ENCODE measurements around the gene CFAP92.

CFAP92 gene

DNA sequence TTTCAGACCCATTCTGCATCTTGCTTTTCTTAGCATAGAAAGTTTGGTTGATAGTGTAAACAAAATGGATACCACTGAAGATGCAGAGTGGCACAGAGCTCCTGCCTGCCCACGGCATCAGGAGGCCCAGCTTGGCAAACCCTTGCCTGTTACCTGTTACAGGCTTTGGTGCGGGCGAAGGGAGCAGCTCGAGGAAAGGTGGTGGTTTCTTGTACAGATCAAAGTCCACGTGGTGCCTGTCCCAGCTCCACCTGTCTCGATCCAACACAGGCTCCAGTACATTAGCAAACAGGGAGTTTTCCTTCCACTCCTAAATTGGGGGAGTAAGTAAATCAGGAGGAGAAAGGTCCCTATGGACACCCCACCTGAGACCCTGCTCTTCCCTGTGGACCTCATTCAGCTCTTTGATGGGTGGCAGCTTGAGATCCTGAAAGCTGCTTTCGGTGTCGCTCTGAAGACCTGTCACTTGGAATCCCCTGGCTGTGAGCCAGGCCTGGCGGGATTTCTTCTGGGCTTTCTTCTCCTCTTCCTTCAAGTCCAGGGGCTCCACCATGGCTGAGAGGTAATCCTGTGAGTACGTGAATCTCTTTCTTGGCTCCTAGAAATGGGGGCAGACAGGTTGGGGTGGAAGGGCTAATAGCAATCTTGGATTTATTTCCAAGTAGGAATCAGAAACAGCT, 78.8 kb downstream of the CFAP92 start:
- TF ChIP-seq YY1 (IDR thresholded peaks at IDR 0.05; ENCODE audit: insufficient read depth, insufficient read length) = no peak
- TF ChIP-seq ZNF274 (IDR thresholded peaks at IDR 0.05; ENCODE audit: low read depth, low read length) = no peak
- no peak for TF ChIP-seq SUZ12 (IDR thresholded peaks at IDR 0.05; ENCODE audit: extremely low read depth, insufficient read depth, insufficient read length)
- no peak for DNase-seq (ENCODE audit: low read depth, low spot score)
- H3K4me1 ChIP-seq (ENCODE audit: insufficient read depth, insufficient read length) = no peaks in the 10 kb centered on the region
- peaks cover 18% of the 10 kb centered on the region; the same call in 1 of the 2 replicates for H3K9me3 ChIP-seq (ENCODE audit: insufficient read depth, low read length)
- H3K9ac ChIP-seq (ENCODE audit: insufficient read length, low read depth) = no peak overlapping the region
- H3K27me3 ChIP-seq (ENCODE audit: insufficient read depth, insufficient read length) = no peaks in the 10 kb centered on the region
- H3K4me3 ChIP-seq (ENCODE audit: insufficient read length, low read depth) = no peak overlapping the region
- H3K36me3 ChIP-seq (ENCODE audit: insufficient read depth, insufficient read length, low read length) = peaks cover 85% of the 10 kb centered on the region

DNA sequence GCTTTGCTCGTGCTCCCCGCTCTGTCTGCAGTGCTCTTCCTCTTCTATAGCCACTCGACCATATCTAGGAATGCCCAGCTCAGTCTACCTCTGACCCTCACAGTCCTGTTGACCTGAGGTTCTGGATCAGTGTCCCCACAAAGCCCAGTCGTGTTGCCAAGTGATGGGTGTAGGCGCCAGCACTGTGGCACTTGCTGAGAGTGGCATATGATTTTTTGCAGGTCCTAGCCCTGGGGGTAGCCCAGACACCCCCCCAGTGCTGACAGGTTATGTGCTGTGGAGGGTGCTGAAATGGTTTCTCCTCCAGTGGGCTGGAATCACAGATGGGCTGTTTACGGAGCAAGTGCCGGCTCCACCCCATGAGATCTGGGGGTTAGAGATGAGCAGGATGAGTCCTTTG, 82.0 kb downstream of the CFAP92 start:
- Histone ChIP-seq H3K27me3 (ENCODE audit: insufficient read depth, insufficient read length) (no peaks in the 10 kb centered on the region), H3K36me3 (ENCODE audit: insufficient read depth, insufficient read length, low read length) (peaks cover 99% of the 10 kb centered on the region)

DNA sequence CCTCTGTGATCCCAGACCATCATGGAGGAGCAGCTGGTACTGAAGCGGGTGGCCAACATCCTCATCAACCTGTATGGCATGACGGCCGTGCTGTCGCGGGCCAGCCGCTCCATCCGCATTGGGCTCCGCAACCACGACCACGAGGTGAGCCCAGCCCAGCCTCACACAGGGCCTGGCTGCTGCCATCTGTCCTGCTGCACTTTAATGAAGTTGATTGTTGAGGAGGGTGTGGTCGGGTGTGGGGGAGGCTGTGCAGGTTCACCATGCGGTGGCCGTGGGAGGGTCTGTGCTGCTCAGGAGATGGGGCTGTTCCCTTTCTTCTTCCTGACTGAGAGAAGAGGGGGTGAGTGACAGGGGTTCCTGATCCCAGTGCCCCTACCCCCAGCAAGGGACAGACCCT, 83.9 kb downstream of the CFAP92 start:
- Histone ChIP-seq H3K27me3 (ENCODE audit: insufficient read depth, insufficient read length) (no peaks in the 10 kb centered on the region), H3K4me3 (ENCODE audit: insufficient read length, low read depth) (no peak overlapping the region), H3K4me1 (ENCODE audit: insufficient read depth, insufficient read length) (no peaks in the 10 kb centered on the region), H3K9ac (ENCODE audit: insufficient read length, low read depth) (no peak overlapping the region), H3K36me3 (ENCODE audit: insufficient read depth, insufficient read length, low read length) (peaks cover 99% of the 10 kb centered on the region), H3K9me3 (ENCODE audit: insufficient read depth, low read length) (no peaks in the 10 kb centered on the region)
- TF ChIP-seq ZNF274 (IDR thresholded peaks at IDR 0.05; ENCODE audit: low read depth, low read length) (no peak), SUZ12 (IDR thresholded peaks at IDR 0.05; ENCODE audit: extremely low read depth, insufficient read depth, insufficient read length) (no peak)
- no peak for DNase-seq (ENCODE audit: low read depth, low spot score)

More for the DNA sequence above, 82.0 kb downstream of the CFAP92 start:
- DNase-seq (ENCODE audit: low read depth, low spot score) = no peak
- Histone ChIP-seq H3K4me3 (ENCODE audit: insufficient read length, low read depth) (no peak overlapping the region), H3K9me3 (ENCODE audit: insufficient read depth, low read length) (no peaks in the 10 kb centered on the region), H3K9ac (ENCODE audit: insufficient read length, low read depth) (no peak overlapping the region), H3K4me1 (ENCODE audit: insufficient read depth, insufficient read length) (no peaks in the 10 kb centered on the region)
- TF ChIP-seq ZNF274 (IDR thresholded peaks at IDR 0.05; ENCODE audit: low read depth, low read length) (no peak), YY1 (IDR thresholded peaks at IDR 0.05; ENCODE audit: insufficient read depth, insufficient read length) (no peak), SUZ12 (IDR thresholded peaks at IDR 0.05; ENCODE audit: extremely low read depth, insufficient read depth, insufficient read length) (no peak)

DNA sequence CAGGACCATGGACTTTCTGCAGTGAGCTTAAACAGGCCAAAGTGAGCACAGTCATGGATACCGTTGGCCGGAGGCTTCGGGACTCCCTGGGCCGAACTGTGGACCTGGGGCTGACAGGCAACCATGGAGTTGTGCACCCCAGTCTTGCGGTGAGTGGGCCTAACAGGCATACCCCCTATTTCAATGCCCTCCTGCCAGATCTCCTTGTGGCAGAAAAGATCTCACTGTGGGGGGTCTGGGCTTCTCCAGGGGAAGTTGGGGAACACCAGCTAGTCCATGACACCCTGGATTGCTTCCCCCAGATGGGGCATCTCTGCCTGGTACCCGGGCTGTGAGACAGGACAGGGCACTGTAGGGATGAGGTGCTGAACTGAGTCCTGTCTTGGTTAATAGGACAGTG, 84.9 kb downstream of the CFAP92 start:
- no peaks in the 10 kb centered on the region for H3K9me3 ChIP-seq (ENCODE audit: insufficient read depth, low read length)
- no peak for DNase-seq (ENCODE audit: low read depth, low spot score)
- H3K4me1 ChIP-seq (ENCODE audit: insufficient read depth, insufficient read length) = no peaks in the 10 kb centered on the region
- H3K4me3 ChIP-seq (ENCODE audit: insufficient read length, low read depth) = no peak overlapping the region
- H3K36me3 ChIP-seq (ENCODE audit: insufficient read depth, insufficient read length, low read length) = peaks cover 98% of the 10 kb centered on the region
- no peak overlapping the region for H3K9ac ChIP-seq (ENCODE audit: insufficient read length, low read depth)
- H3K27me3 ChIP-seq (ENCODE audit: insufficient read depth, insufficient read length) = no peaks in the 10 kb centered on the region
- TF ChIP-seq YY1 (IDR thresholded peaks at IDR 0.05; ENCODE audit: insufficient read depth, insufficient read length) = no peak

DNA sequence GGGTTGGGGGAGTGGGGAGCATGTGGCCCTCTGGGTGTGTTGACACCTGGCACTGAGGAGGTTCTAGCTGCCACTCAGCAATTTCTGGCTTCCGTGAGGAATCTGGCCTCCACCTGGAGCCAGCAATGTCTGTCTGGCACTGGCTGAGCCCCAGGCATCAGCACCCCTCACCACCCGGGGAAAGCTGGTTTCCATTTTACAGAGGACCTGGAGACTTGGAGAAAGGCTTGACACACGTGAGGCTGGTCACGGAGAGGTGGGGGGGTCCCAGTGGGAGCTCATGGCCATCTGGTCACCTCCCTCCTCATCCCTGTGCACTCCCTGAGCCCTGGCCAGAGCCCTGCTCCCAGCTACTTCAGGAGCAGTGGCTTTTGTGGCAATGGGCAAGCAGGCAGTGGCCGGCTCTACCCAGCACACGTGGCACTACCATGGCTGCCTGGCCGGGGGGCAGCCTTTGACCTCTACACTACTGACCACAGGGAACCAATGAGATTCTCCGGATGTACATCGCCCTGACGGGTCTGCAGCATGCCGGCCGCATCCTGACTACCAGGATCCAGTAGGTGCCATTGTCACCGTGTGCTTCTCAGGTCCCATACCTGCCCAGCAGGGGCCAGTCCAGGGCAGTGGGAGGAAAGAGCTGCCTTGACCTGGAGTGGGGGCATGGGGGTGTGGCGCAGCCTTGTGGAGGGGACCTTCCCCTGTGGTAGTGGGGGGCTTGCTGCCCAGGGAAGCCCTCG, 86.0 kb downstream of the CFAP92 start:
- Histone ChIP-seq H3K27me3 (ENCODE audit: insufficient read depth, insufficient read length) (no peaks in the 10 kb centered on the region), H3K4me3 (ENCODE audit: insufficient read length, low read depth) (no peak overlapping the region), H3K4me1 (ENCODE audit: insufficient read depth, insufficient read length) (no peaks in the 10 kb centered on the region), H3K9me3 (ENCODE audit: insufficient read depth, low read length) (no peaks in the 10 kb centered on the region), H3K36me3 (ENCODE audit: insufficient read depth, insufficient read length, low read length) (peaks cover 98% of the 10 kb centered on the region), H3K9ac (ENCODE audit: insufficient read length, low read depth) (no peak overlapping the region)
- no peak for DNase-seq (ENCODE audit: low read depth, low spot score)
- TF ChIP-seq YY1 (IDR thresholded peaks at IDR 0.05; ENCODE audit: insufficient read depth, insufficient read length) = no peak
- TF ChIP-seq ZNF274 (IDR thresholded peaks at IDR 0.05; ENCODE audit: low read depth, low read length) = no peak
- TF ChIP-seq SUZ12 (IDR thresholded peaks at IDR 0.05; ENCODE audit: extremely low read depth, insufficient read depth, insufficient read length) = no peak

DNA sequence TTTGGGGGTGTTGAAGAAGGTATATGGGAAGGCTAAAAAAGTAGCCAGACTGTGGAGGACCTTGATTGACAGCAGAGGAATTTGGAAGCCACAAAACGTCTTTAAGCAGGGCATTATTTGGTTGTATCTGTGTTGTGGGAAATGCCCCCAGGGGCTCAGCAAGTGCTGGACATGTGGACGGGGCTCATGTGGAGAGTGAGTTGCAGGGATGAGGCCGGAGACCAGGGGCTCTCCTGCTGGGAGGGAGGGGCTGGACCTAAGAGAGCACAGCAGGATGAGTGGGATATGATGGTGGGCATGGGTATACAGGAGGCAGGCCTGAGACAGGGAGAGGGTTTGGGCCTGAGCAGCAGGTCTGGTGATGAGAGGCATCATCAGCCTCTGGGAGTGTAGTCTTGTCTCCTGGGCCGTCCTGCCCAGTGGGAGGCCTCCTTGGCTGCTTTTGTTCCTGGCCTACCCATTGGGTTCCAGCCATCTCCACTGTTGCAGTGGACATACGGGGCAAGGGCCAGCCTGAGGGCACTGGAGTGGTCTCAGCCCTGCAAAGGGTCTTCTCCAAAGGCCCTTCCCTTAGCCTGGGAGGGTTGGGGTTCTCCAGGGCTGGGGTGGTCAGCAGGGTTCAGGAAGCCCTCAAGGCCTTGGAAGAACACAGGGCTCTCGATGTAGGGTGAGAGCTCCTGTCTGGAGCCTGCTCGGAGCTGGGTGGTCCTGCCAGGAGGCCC, 86.9 kb downstream of the CFAP92 start:
- H3K9ac ChIP-seq (ENCODE audit: insufficient read length, low read depth) = no peak overlapping the region
- H3K36me3 ChIP-seq (ENCODE audit: insufficient read depth, insufficient read length, low read length) = peaks cover 98% of the 10 kb centered on the region
- DNase-seq (ENCODE audit: low read depth, low spot score) = no peak
- TF ChIP-seq YY1 (IDR thresholded peaks at IDR 0.05; ENCODE audit: insufficient read depth, insufficient read length) = no peak
- TF ChIP-seq ZNF274 (IDR thresholded peaks at IDR 0.05; ENCODE audit: low read depth, low read length) = no peak
- TF ChIP-seq SUZ12 (IDR thresholded peaks at IDR 0.05; ENCODE audit: extremely low read depth, insufficient read depth, insufficient read length) = no peak
- H3K27me3 ChIP-seq (ENCODE audit: insufficient read depth, insufficient read length) = no peaks in the 10 kb centered on the region
- no peaks in the 10 kb centered on the region for H3K4me1 ChIP-seq (ENCODE audit: insufficient read depth, insufficient read length)
- H3K4me3 ChIP-seq (ENCODE audit: insufficient read length, low read depth) = no peak overlapping the region
- no peaks in the 10 kb centered on the region for H3K9me3 ChIP-seq (ENCODE audit: insufficient read depth, low read length)
